GM12878 (cell line): ENCODE data around the gene STARD13. TPM values are rescaled to one million over a fixed set of nuclear protein-coding genes. Genes with fewer than 3 reads are reported as not detected.

Source experiments
- ATAC-seq: fragments of 200-7000 bp; cut with Tn5 transposase; 3 replicates; pipeline ENCODE4 v1.9.1; 2020; ENCODE audit warnings: mild to moderate bottlenecking, moderate library complexity
- BruUV-seq: library from RNA; stranded (reverse); fragments of 400-500 nt; replicated peaks from 2 replicates; lab custom pipeline; 2021; lab: Mats Ljungman, UMichigan
- CTCF ChIA-PET: fragments of 300-600 bp; sonication (Branson Sonifier 250); formaldehyde crosslinking; extraction: SDS; loops from one replicate; lab custom pipeline; 2021; ENCODE audit warnings: inconsistent platforms; lab: Yijun Ruan, JAX
- POLR2A ChIA-PET: fragments of 350-600 bp; formaldehyde crosslinking; extraction: SDS; loops from one replicate; lab custom pipeline; 2021; ENCODE audit warnings: inconsistent platforms; lab: Charles Lee
- RAD21 ChIA-PET: fragments of 300-600 bp; sonication (Branson Sonifier 250); formaldehyde crosslinking; loops from one replicate; lab custom pipeline; 2023; ENCODE audit warnings: antibody characterized with exemption; ENCODE audit not compliant: unreplicated experiment; lab: Charles Lee
- SMC1A ChIA-PET: fragments of 300-600 bp; sonication (Branson Sonifier 250); formaldehyde crosslinking; loops from one replicate; lab custom pipeline; 2023; ENCODE audit not compliant: unreplicated experiment, uncharacterized antibody; lab: Charles Lee
- DNase-seq: peaks from one replicate; pipeline ENCODE4 v3.0.0-alpha.2; 2011; ENCODE audit warnings: low read depth, low spot score
- FAIRE-seq: peaks from 3 replicates; lab custom pipeline; 2011; peaks lifted over from hg19 to GRCh38; lab: Jason Lieb, UNC
- H2AFZ ChIP-seq: 2 replicates; pipeline ENCODE4 v1.6.0; 2011; ENCODE audit warnings: low read depth, low read length, control low read depth; ENCODE audit not compliant: control insufficient read depth
- H3K27ac ChIP-seq: 2 replicates; pipeline ENCODE4 v1.5.1; 2011; ENCODE audit warnings: control low read depth; ENCODE audit not compliant: control insufficient read depth, insufficient read depth
- H3K27me3 ChIP-seq, 2 experiments: replicated peaks in 1 of 2; 2 replicates each; pipeline versions ENCODE4 v1.6.0 to v1.6.1; 2011; ENCODE audit warnings: low read length in 1 of 2; ENCODE audit not compliant: control insufficient read depth in 2 of 2, insufficient read depth in 2 of 2
- H3K36me3 ChIP-seq, 2 experiments: 2 replicates each; pipeline ENCODE4 v1.5.1; 2011; ENCODE audit warnings: low read length in 1 of 2; ENCODE audit not compliant: control insufficient read depth in 2 of 2, insufficient read depth in 2 of 2
- H3K4me1 ChIP-seq: 2 replicates; pipeline ENCODE4 v1.6.1; 2011; ENCODE audit warnings: mild to moderate bottlenecking, low read length, moderate library complexity, mixed read lengths; ENCODE audit not compliant: control insufficient read depth, insufficient read depth
- H3K4me2 ChIP-seq: 2 replicates; pipeline ENCODE4 v1.6.0; 2011; ENCODE audit warnings: control low read depth; ENCODE audit not compliant: control insufficient read depth, insufficient read depth
- H3K4me3 ChIP-seq: fragments of 200-600 bp; sonication (generic); 2 replicates; pipeline ENCODE4 v1.5.1; 2016
- H3K79me2 ChIP-seq: 2 replicates; pipeline ENCODE4 v1.6.0; 2011; ENCODE audit warnings: low read length; ENCODE audit not compliant: control insufficient read depth, insufficient read depth
- H3K9ac ChIP-seq: 2 replicates; pipeline ENCODE4 v1.8.0; 2011; ENCODE audit warnings: low read length, control low read depth, mixed read lengths; ENCODE audit not compliant: control insufficient read depth, insufficient read depth
- H3K9me3 ChIP-seq: replicated peaks from 3 replicates; pipeline ENCODE4 v1.5.1; 2011; ENCODE audit warnings: mild to moderate bottlenecking, low read length; ENCODE audit not compliant: control insufficient read depth, insufficient read depth
- H4K20me1 ChIP-seq: 2 replicates; pipeline ENCODE4 v1.6.0; 2011; ENCODE audit not compliant: control insufficient read depth, insufficient read depth
- ATF7 ChIP-seq: fragments of 450-650 bp; IDR thresholded peaks from 2 replicates; pipeline ENCODE4 v1.6.1; 2016; ENCODE audit warnings: low read depth, mild to moderate bottlenecking
- DPF2 ChIP-seq: fragments of 450-650 bp; IDR thresholded peaks from 2 replicates; pipeline ENCODE4 v1.6.1; 2017; ENCODE audit warnings: mild to moderate bottlenecking
- E2F8 ChIP-seq: fragments of 450-650 bp; IDR thresholded peaks from 2 replicates; pipeline ENCODE4 v1.6.1; 2018; ENCODE audit warnings: mild to moderate bottlenecking, low read depth, moderate library complexity; ENCODE audit not compliant: partially characterized antibody
- FOXM1 ChIP-seq: IDR thresholded peaks from 2 replicates; pipeline ENCODE4 v1.6.1; 2012; ENCODE audit warnings: low read depth, mild to moderate bottlenecking, inconsistent platforms, low read length, moderate library complexity
- HCFC1 ChIP-seq: fragments of 150-350 bp; IDR thresholded peaks from 2 replicates; pipeline ENCODE4 v1.6.1; 2014; ENCODE audit warnings: low read length
- HDGF ChIP-seq: fragments of 450-650 bp; IDR thresholded peaks from 2 replicates; pipeline ENCODE4 v1.6.1; 2016; ENCODE audit warnings: antibody characterized with exemption
- MXI1 ChIP-seq: fragments of 150-350 bp; IDR thresholded peaks from 2 replicates; pipeline ENCODE4 v1.6.1; 2011; ENCODE audit warnings: low read depth, mild to moderate bottlenecking, inconsistent platforms, low read length, improper control_type of control experiment
- NFYA ChIP-seq: IDR thresholded peaks from 2 replicates; pipeline ENCODE4 v1.6.1; 2011; ENCODE audit warnings: low read depth, mild to moderate bottlenecking, low read length, improper control_type of control experiment, borderline replicate concordance
- NR2C1 ChIP-seq: fragments of 450-650 bp; IDR thresholded peaks from 2 replicates; pipeline ENCODE4 v1.6.1; 2017; ENCODE audit warnings: antibody characterized with exemption, mild to moderate bottlenecking, moderate library complexity
- PAX5 ChIP-seq: IDR thresholded peaks from 2 replicates; pipeline ENCODE4 v1.6.1; 2011; ENCODE audit warnings: low read depth, low read length, borderline replicate concordance
- POLR2AphosphoS2 ChIP-seq: IDR thresholded peaks from 2 replicates; pipeline ENCODE4 v1.6.1; 2011; ENCODE audit warnings: low read depth, mild to moderate bottlenecking, low read length, improper control_type of control experiment, moderate library complexity
- SIX5 ChIP-seq: IDR thresholded peaks from 2 replicates; pipeline ENCODE4 v1.6.1; 2011; ENCODE audit warnings: mild to moderate bottlenecking, low read depth, low read length, moderate library complexity; ENCODE audit not compliant: severe bottlenecking
- YBX1 ChIP-seq: fragments of 450-650 bp; IDR thresholded peaks from 2 replicates; pipeline ENCODE4 v1.6.1; 2016; ENCODE audit warnings: antibody characterized with exemption
- ZBTB33 ChIP-seq: fragments of 450-650 bp; IDR thresholded peaks from 2 replicates; pipeline ENCODE4 v1.6.1; 2017; ENCODE audit warnings: mild to moderate bottlenecking
- ZBTB40 ChIP-seq: fragments of 450-650 bp; IDR thresholded peaks from 2 replicates; pipeline ENCODE4 v1.6.1; 2016; ENCODE audit warnings: mild to moderate bottlenecking, moderate library complexity, borderline replicate concordance
- WGBS: methylation state at CpG from one replicate; pipeline ENCODE4 v1.1.6; 2016; ENCODE audit warnings: low lambda C conversion rate; ENCODE audit not compliant: insufficient replicate concordance, insufficient coverage; ENCODE audit errors: missing lambda C conversion rate; 5-methylcytosine and 5-hydroxymethylcytosine counted together
- in situ Hi-C: fragments of 300-500 bp; cut with MboI; formaldehyde crosslinking; loops from 9 replicates; pipeline ENCODE4 v1.14.3; 2018; ENCODE audit warnings: mixed read lengths
- intact Hi-C: fragments of 100-400 bp; cut with micrococcal nuclease; formaldehyde crosslinking; loops from one replicate; pipeline ENCODE4 v1.14.2; 2022; ENCODE audit not compliant: unreplicated experiment
- polyA plus RNA-seq, 11 experiments: library from polyadenylated mRNA; depleted of rRNA in 4 of 11; unstranded in 6 of 11; stranded (reverse) in 5 of 11; fragments of >200 nt; fragmentation: Nextera tagmentation in 4 of 11; fragmentation: Illumina TruSeq in 1 of 11; extraction: Ambion mirVana in 4 of 11; extraction: Trizol in 1 of 11; gene quantifications; 1 replicate in 1 of 11; 2 replicates in 10 of 11; pipeline versions ENCODE4 v1.2.1 to v1.2.3, GENCODE V29; 2011 to 2016; ENCODE audit warnings: inconsistent platforms in 2 of 11, missing spikeins in 2 of 11, low read depth in 1 of 11
- total RNA-seq, 4 experiments: library from RNA; depleted of rRNA in 3 of 4; stranded (reverse); fragments of >200 nt in 3 of 4; fragmentation: Illumina TruSeq in 1 of 4; extraction: Trizol in 1 of 4; gene quantifications; 2 replicates each; pipeline versions ENCODE4 v1.2.1 to v1.2.3, GENCODE V29; 2013 to 2021
- TF ChIP-seq, protein P1 (sequence below): IDR thresholded peaks from 2 replicates; pipeline ENCODE4 v1.6.1; 2012; ENCODE audit warnings: low read length, inconsistent platforms

The STARD13 gene
- total and polyA plus RNA-seq, 10 of the 15 experiments (the other 5 are each of a cell fraction or from before 2014, with no cell fraction given): 4.0 to 41.6 (median 10.1) TPM

DNA sequence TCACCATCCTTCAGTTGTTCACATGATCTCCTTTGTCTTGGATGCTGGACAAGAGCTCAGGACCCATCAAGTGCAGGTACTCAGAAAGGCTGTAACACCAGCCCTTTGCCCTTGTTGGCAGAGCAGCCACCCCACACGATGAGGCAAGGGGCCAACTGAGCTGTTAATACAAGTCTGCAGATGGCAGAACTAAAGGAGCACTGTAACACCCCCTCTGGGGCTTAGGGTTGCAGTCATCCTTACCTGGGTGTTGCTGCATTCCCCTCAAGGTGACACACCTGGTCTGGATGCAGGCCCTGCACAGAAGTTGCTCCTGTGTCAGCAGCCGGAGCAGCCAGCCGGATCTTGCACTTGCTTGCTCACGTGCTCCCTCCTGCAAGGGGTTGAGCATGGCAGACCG lies 52.0 kb downstream of the STARD13 start:
- DNase-seq (no peak), FAIRE-seq (no peak), ATAC-seq (no peak)
- 90% methylated on average over 5 of the region's 5 CpGs for WGBS
- ChIA-PET RAD21 (no interaction called here), CTCF (interaction anchor here (0.5 kb wide), 1 partner anchor 565 kb away, joined by 3 read pairs; no protein-coding TSS in a partner anchor), SMC1A (no interaction called here), POLR2A (no interaction called here)
- Histone ChIP-seq H3K79me2 (no peaks in the 10 kb centered on the region), H3K27ac (no peak overlapping the region), H4K20me1 (no peaks in the 10 kb centered on the region), H3K4me3 (no peak overlapping the region), H3K4me1 (no peaks in the 10 kb centered on the region), H3K27me3 (no peaks in the 10 kb centered on the region), H3K36me3 (no peaks in the 10 kb centered on the region), H3K9ac (no peak overlapping the region), H3K4me2 (no peak overlapping the region), H2AFZ (no peak overlapping the region), H3K9me3 (no peaks in the 10 kb centered on the region)
- intact Hi-C loops: no loop called here
- BruUV-seq: no TSS peak
- in situ Hi-C loops: no loop called here
- TF ChIP-seq MXI1 (no peak), E2F8 (no peak), PAX5 (no peak), YBX1 (no peak), HCFC1 (no peak), HDGF (no peak), ZBTB40 (no peak), ATF7 (no peak), FOXM1 (no peak), DPF2 (no peak), SIX5 (no peak), POLR2AphosphoS2 (no peak), NR2C1 (no peak), NFYA (no peak), ZBTB33 (no peak)
- TF ChIP-seq, protein P1, sequence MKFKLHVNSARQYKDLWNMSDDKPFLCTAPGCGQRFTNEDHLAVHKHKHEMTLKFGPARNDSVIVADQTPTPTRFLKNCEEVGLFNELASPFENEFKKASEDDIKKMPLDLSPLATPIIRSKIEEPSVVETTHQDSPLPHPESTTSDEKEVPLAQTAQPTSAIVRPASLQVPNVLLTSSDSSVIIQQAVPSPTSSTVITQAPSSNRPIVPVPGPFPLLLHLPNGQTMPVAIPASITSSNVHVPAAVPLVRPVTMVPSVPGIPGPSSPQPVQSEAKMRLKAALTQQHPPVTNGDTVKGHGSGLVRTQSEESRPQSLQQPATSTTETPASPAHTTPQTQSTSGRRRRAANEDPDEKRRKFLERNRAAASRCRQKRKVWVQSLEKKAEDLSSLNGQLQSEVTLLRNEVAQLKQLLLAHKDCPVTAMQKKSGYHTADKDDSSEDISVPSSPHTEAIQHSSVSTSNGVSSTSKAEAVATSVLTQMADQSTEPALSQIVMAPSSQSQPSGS: no peak
